ENCODE measurements around the gene NPPC.
"Not testable (repeated sequence)": the region's sequence is repeated elsewhere in the genome, so short reads cannot be mapped to it uniquely, and the experiment has no call there.

NPPC gene

DNA sequence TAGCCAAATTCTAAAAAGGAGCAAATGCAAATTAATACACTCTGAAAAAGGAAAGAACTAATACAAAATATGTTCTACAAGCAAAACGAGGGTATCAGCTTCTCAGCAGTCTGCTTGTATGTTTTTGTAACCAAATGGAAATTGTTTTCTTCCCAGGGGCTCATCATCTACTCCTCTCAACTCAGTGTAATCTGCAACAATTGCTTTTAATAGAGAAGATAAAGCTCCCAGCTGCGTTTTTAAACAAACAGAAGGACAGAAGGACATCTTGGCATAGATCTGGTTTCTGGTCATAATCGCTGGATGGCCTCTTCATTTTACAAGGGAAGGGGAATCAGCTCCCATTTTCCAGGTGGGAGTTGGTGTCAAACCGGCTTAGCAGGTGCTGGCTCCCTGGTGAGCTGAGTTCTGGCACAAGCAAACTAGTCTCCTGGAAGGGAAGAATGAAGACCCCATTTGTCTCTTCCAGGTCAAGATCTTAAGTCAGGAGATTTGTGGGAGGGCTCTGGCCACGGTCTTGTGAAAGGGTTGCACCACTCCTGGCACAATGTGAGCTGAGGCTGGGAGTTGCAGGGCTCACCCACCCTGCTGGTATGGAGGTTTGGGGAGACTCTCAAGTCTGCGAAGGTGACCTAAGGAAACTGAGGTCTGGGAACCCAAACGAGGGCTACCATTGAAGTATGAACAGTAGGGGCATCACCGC lies 41.6 kb downstream of the NPPC start:
- peak; percentile 70 for DNase-seq

DNA sequence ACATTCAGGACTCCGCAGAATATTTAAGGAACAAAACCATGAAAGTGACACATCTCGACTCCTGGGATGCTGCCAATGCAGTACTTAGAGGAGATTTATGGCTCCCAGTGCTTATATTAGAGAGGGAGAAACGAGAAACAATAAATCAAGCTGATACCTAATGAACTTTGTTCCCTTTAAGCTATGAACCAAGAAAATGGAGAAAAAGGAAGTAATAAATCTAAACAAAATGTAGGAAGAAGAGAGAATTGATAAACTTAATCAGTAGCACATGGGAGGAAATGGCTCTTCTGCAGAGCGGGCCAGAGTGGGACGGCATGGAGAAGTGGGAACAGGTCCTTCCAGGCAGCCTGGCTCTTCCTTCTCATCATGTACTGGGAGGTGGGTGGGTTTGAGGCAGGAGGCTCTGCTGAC lies 42.7 kb downstream of the NPPC start:
- no peak for DNase-seq

DNA sequence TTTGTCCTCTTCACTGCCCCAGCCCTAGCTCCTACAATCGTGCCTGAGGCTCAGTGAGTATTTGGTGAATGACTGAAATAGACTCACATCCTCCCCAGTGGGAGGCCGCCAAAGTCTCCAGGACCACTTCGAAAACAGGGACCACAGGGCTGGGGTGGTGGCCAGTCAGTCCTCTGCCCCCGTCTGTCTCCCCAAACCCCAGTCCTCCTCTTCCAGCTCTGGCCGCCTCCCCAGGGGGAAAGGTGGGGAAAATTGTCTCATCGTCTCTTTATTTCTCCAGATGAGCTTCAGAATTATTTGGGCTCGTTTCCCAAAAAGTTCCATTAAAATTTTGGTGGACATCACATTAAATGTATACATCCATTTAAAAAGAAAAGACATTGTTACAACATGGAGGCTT lies 43.5 kb downstream of the NPPC start:
- no peak for DNase-seq

DNA sequence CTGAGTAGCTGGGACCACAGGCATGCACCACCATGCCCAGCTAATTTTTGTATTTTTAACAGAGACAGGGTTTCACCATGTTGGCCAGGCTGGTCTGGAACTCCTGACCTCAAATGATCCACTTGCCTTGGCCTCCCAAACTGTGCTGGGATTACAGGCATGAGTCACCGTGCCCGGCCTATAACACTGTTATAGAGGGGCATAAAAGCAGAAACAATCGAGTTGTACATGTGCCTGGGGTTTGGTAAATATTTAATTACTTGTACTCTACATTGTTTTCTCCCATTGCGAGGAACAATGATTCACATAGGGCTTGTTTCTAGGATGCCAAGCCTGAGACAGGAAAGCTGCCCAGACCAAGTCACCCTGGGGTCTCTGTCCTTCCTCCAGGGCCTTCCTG lies 45.8 kb downstream of the NPPC start:
- DNase-seq, result not testable (repeated sequence)

DNA sequence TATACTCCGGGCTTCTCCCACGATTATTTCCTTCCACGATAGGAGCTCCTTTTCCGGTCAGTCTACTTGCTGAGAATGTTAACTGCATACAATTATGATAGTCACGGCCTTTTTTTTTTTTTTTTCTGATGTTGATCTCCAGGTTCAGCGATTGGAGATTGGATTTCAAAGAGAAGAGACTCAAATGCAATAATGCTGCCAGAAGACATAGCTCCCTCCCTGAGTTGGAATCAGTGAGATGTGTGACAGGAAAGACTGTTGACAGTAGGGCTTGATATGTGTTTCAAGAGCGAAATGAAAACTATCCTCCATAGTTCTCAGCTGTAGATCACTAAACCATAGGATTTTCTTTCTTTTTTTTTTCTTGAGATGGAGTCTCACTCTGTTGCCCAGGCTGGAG lies 47.0 kb downstream of the NPPC start:
- no peak for DNase-seq

DNA sequence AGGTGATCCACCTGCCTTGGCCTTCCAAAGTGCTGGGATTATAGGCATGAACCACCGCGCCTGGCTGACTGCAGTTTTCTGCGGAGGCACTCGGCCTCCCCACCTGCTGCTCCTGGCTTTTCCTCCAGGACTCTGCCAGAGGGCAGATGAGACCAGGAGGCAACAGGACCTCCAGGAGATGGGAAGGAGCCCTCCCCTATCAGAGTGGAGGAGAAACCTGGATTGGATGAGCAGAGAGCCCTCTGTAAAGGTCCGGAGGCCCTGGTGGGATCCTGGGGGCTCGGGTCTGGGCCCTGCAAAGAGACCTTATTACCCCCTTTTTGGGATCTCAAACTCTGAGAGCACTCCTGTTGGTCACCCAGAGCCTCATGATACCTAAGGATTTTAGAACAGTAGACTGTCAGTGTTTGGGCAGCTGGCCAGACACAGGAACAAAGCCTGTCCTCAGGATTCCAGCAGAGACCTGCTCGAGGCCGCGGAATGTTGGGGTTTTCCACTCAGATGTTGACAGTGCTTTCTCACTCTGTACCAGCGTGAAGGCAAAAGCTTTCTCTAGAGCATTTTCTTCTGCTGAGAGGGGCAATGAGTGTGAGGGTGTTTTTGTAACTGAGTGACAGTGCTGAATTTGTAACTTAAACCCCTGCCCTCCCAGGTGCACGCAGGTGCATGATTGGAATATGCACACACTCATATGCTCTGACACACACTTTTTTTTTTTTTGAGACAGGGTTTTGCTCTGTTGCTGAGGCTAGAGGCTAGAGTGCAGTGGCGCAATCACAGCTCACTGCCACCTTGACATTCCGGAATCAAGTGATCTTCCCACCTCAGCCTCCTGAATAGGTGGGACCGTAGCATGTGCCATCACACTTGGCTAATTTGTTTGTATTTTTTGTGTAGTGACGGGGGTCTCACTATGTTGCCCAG lies 48.4 kb downstream of the NPPC start:
- DNase-seq, result no peak

DNA sequence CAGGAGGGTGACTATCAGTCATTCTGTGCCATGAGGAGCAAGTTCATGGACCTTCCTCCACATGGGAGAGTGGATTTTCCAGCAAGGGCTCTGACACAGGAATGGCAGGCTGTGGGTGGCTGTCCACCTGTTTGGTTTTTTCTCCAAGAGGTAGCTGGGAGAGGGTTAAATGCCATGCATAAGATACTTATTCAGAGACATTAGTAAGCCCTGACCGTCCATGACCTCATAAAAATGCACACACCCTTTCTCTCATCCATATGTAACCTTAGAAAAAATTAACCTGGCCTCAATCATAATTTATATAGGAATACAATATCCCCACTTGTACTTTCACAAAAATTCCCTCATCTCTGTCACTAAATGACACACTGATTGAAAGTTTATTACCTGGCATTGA lies 51.3 kb downstream of the NPPC start:
- DNase-seq, result no peak

Measured in NCI-H2029 (cell line).